Right cardiac atrium (tissue), 5 donors: ENCODE data around the gene IRX4. TPM values are rescaled to one million over a fixed set of nuclear protein-coding genes. Genes with fewer than 3 reads are reported as not detected.

Experiments
- ATAC-seq, 2 donors: fragments of 200-7000 bp; cut with Tn5 transposase; one replicate each; pipeline versions ENCODE4 v1.8.0 to v1.9.1; 2020; ENCODE audit warnings: moderate library complexity in 2 of 2, mild to moderate bottlenecking in 1 of 2
- DNase-seq, 3 donors: peaks; one replicate each; pipeline ENCODE4 v3.0.0-alpha.2; 2020
- H3K27ac ChIP-seq: one replicate; pipeline ENCODE4 v1.5.1; 2013; ENCODE audit warnings: mild to moderate bottlenecking, low read length, control low read depth, moderate library complexity
- H3K27me3 ChIP-seq: one replicate; pipeline ENCODE4 v1.6.1; 2013; ENCODE audit not compliant: control insufficient read depth, insufficient read depth
- H3K4me1 ChIP-seq: one replicate; pipeline ENCODE4 v1.6.1; 2013; ENCODE audit warnings: low read length; ENCODE audit not compliant: control insufficient read depth, insufficient read depth
- H3K4me3 ChIP-seq: one replicate; pipeline ENCODE4 v1.5.1; 2013; ENCODE audit warnings: low read length, control low read depth
- H3K9me3 ChIP-seq: one replicate; pipeline ENCODE4 v1.6.1; 2013; ENCODE audit warnings: low read length; ENCODE audit not compliant: control insufficient read depth
- WGBS: extraction: QIAGEN DNeasy Blood & Tissue Kit; methylation state at CpG from one replicate; pipeline ENCODE4 v1.1.7; 2013; 5-methylcytosine and 5-hydroxymethylcytosine counted together
- intact Hi-C, 4 donors: fragments of 100-400 bp; cut with DNase I; formaldehyde crosslinking; loops; one replicate each; pipeline versions ENCODE4 v1.11.0 to v1.14.0; 2022 to 2023
- polyA plus RNA-seq: library from polyadenylated mRNA; stranded (reverse); fragments of 200-250 nt; gene quantifications from one replicate; pipeline ENCODE4 v1.2.3, GENCODE V29; 2013
- total RNA-seq, 4 donors: library from RNA; stranded (reverse); fragmentation: NEBNext Ultra II Directional; extraction: Animal tissue kit (Norgen Biotek cat#: 25700); gene quantifications; one replicate each; pipeline ENCODE4 v1.2.1, GENCODE V29; 2021
- donor health status: healthy with polysubstance abuse.
- donor health status: DM: no; HTN: yes; CAD: no.
- donor health status: DM: no; HTN: no; CAD: no.
- donor health status: DM: no; HTN: yes; CAD: no; lungs with severe emphysema.
- donor health status: DM: yes; HTN: yes; CAD: no.

The IRX4 gene
- total and polyA plus RNA-seq, 5 donors, result 0.21 TPM; not detected in 4

- intact Hi-C loops, result no loop called here
- Histone ChIP-seq H3K4me1 (no peaks in the 10 kb centered on the region), H3K9me3 (no peaks in the 10 kb centered on the region), H3K27ac (no peak overlapping the region), H3K27me3 (no peaks in the 10 kb centered on the region), H3K4me3 (no peak overlapping the region)
- WGBS, result 75% methylated on average over 17 of the region's 17 CpGs
- ATAC-seq (no peak), DNase-seq (no peak)
Measured at GRCh38 chr5:1842004-1842819, 40.5 kb downstream of the IRX4 start.

- DNase-seq (peak; percentile 44 to 82 (median 80)), ATAC-seq (peak; percentile 82 to 86)
- no peak overlapping the region for H3K4me3 ChIP-seq
- 30% methylated on average over 31 of the region's 31 CpGs for WGBS
- H3K9me3 ChIP-seq, result no peaks in the 10 kb centered on the region
- H3K4me1 ChIP-seq, result no peaks in the 10 kb centered on the region
- intact Hi-C loops, result no loop called here
- H3K27ac ChIP-seq, result peak overlapping the region; percentile 9
- H3K27me3 ChIP-seq, result no peaks in the 10 kb centered on the region
Measured at GRCh38 chr5:1840741-1841521, 41.8 kb downstream of the IRX4 start.

GRCh38 chr5:1840071-1840547 lies 42.6 kb downstream of the IRX4 start:
- no peaks in the 10 kb centered on the region for H3K4me1 ChIP-seq
- intact Hi-C loops, result no loop called here
- WGBS, result 81% methylated on average over 20 of the region's 20 CpGs
- no peaks in the 10 kb centered on the region for H3K9me3 ChIP-seq
- H3K27ac ChIP-seq, result no peak overlapping the region
- no peak for ATAC-seq
- peak in 1 of 3 donors; percentile 38 for DNase-seq
- H3K4me3 ChIP-seq, result no peak overlapping the region
- H3K27me3 ChIP-seq, result no peaks in the 10 kb centered on the region

GRCh38 chr5:1838013-1838412 lies 44.7 kb downstream of the IRX4 start:
- WGBS, result 74% methylated on average over 9 of the region's 9 CpGs
- intact Hi-C loops, result no loop called here
- Histone ChIP-seq H3K27me3 (no peaks in the 10 kb centered on the region), H3K4me3 (no peak overlapping the region), H3K4me1 (no peaks in the 10 kb centered on the region), H3K9me3 (no peaks in the 10 kb centered on the region), H3K27ac (no peak overlapping the region)
- ATAC-seq (no peak), DNase-seq (no peak)

GRCh38 chr5:1836891-1837880 lies 45.5 kb downstream of the IRX4 start:
- intact Hi-C loops, result no loop called here
- H3K27me3 ChIP-seq, result no peaks in the 10 kb centered on the region
- H3K4me1 ChIP-seq, result no peaks in the 10 kb centered on the region
- 69% methylated on average over 32 of the region's 32 CpGs for WGBS
- no peak for ATAC-seq
- peak overlapping the region; percentile 25 for H3K27ac ChIP-seq
- H3K9me3 ChIP-seq, result no peaks in the 10 kb centered on the region
- no peak for DNase-seq
- no peak overlapping the region for H3K4me3 ChIP-seq

- Histone ChIP-seq H3K27me3 (no peaks in the 10 kb centered on the region), H3K27ac (peak overlapping the region; percentile 25), H3K4me3 (no peak overlapping the region), H3K4me1 (no peaks in the 10 kb centered on the region), H3K9me3 (no peaks in the 10 kb centered on the region)
- intact Hi-C loops, result no loop called here
- DNase-seq (peak in 1 of 3 donors; percentile 60), ATAC-seq (peak; percentile 24 to 41)
- 46% methylated on average over 23 of the region's 23 CpGs for WGBS
Measured at GRCh38 chr5:1836176-1836890, 46.4 kb downstream of the IRX4 start.

GRCh38 chr5:1835431-1835830 lies 47.3 kb downstream of the IRX4 start:
- intact Hi-C loops, result no loop called here
- 82% methylated on average over 13 of the region's 13 CpGs for WGBS

GRCh38 chr5:1834721-1835429 lies 47.9 kb downstream of the IRX4 start:
- H3K9me3 ChIP-seq, result no peaks in the 10 kb centered on the region
- H3K4me1 ChIP-seq, result no peaks in the 10 kb centered on the region
- intact Hi-C loops, result no loop called here
- ATAC-seq (no peak), DNase-seq (no peak)
- H3K4me3 ChIP-seq, result no peak overlapping the region
- no peak overlapping the region for H3K27ac ChIP-seq
- no peaks in the 10 kb centered on the region for H3K27me3 ChIP-seq
- WGBS, result 57% methylated on average over 21 of the region's 21 CpGs

More at GRCh38 chr5:1835431-1835830, 47.3 kb downstream of the IRX4 start:
- DNase-seq (no peak), ATAC-seq (no peak)
- H3K27ac ChIP-seq, result no peak overlapping the region
- no peaks in the 10 kb centered on the region for H3K9me3 ChIP-seq
- no peaks in the 10 kb centered on the region for H3K4me1 ChIP-seq
- H3K4me3 ChIP-seq, result no peak overlapping the region
- no peaks in the 10 kb centered on the region for H3K27me3 ChIP-seq

- intact Hi-C loops, result no loop called here
- WGBS, result 73% methylated on average over 22 of the region's 22 CpGs
- H3K27me3 ChIP-seq, result no peaks in the 10 kb centered on the region
- no peak for DNase-seq
- H3K9me3 ChIP-seq, result no peaks in the 10 kb centered on the region
- ATAC-seq, result no peak
- H3K4me1 ChIP-seq, result no peaks in the 10 kb centered on the region
- no peak overlapping the region for H3K4me3 ChIP-seq
- H3K27ac ChIP-seq, result no peak overlapping the region
Measured at GRCh38 chr5:1834022-1834551, 48.6 kb downstream of the IRX4 start.
